H9 (cell line): Measurements from ENCODE around the gene BRD7. TPM values are rescaled to one million over a fixed set of nuclear protein-coding genes. Genes with fewer than 3 reads are reported as not detected.

Experiments used
- DNase-seq: peaks from one replicate; pipeline ENCODE4 v3.0.0-alpha.2; 2017
- H2AFZ ChIP-seq: one replicate; pipeline ENCODE4 v1.6.1; 2013; ENCODE audit warnings: mild to moderate bottlenecking, low read length, control low read depth, moderate library complexity
- H2AK5ac ChIP-seq: 2 replicates; pipeline ENCODE4 v1.6.1; 2013; ENCODE audit warnings: low read length, control low read depth, mixed read lengths; ENCODE audit not compliant: insufficient read length
- H2BK120ac ChIP-seq: one replicate; pipeline ENCODE4 v1.6.1; 2013; ENCODE audit warnings: low read depth, mild to moderate bottlenecking, low read length, control low read depth, inconsistent platforms; ENCODE audit not compliant: poor library complexity, severe bottlenecking
- H2BK12ac ChIP-seq: 2 replicates; pipeline ENCODE4 v1.6.1; 2013; ENCODE audit warnings: low read length, control low read depth, mixed read lengths, low read depth; ENCODE audit not compliant: insufficient read length
- H2BK15ac ChIP-seq: 2 replicates; pipeline ENCODE4 v1.6.1; 2013; ENCODE audit warnings: low read depth, low read length, control low read depth
- H2BK20ac ChIP-seq: one replicate; pipeline ENCODE4 v1.6.1; 2013; ENCODE audit warnings: low read depth, mild to moderate bottlenecking, low read length, control low read depth, inconsistent platforms; ENCODE audit not compliant: poor library complexity, severe bottlenecking
- H2BK5ac ChIP-seq: 2 replicates; pipeline ENCODE4 v1.6.1; 2013; ENCODE audit warnings: low read length, control low read depth, mixed read lengths; ENCODE audit not compliant: insufficient read length
- H3K14ac ChIP-seq: 2 replicates; pipeline ENCODE4 v1.6.1; 2013; ENCODE audit warnings: low read length, control low read depth; ENCODE audit not compliant: insufficient read depth
- H3K18ac ChIP-seq: 2 replicates; pipeline ENCODE4 v1.6.1; 2013; ENCODE audit warnings: low read depth, mild to moderate bottlenecking, mixed read lengths, low read length, control low read depth; ENCODE audit not compliant: insufficient read length
- H3K23ac ChIP-seq: 2 replicates; pipeline ENCODE4 v1.6.1; 2013; ENCODE audit warnings: low read length, control low read depth, mixed read lengths, low read depth; ENCODE audit not compliant: insufficient read length
- H3K23me2 ChIP-seq: 2 replicates; pipeline ENCODE4 v1.6.1; 2013; ENCODE audit warnings: low read depth, mild to moderate bottlenecking, mixed read lengths, low read length, control low read depth; ENCODE audit not compliant: insufficient read length, poor library complexity, severe bottlenecking
- H3K27ac ChIP-seq: 2 replicates; pipeline ENCODE4 v1.5.1; 2013; ENCODE audit warnings: low read length, control low read depth, mixed read lengths, low read depth; ENCODE audit not compliant: insufficient read length
- H3K27me3 ChIP-seq: 2 replicates; pipeline ENCODE4 v1.6.1; 2013; ENCODE audit warnings: low read length, control low read depth, inconsistent platforms; ENCODE audit not compliant: insufficient read depth
- H3K4ac ChIP-seq: 2 replicates; pipeline ENCODE4 v1.6.1; 2013; ENCODE audit warnings: low read depth, mild to moderate bottlenecking, control low read depth, inconsistent platforms, low read length, moderate library complexity
- H3K4me1 ChIP-seq: 2 replicates; pipeline ENCODE4 v1.6.1; 2013; ENCODE audit warnings: low read length, control low read depth, inconsistent platforms; ENCODE audit not compliant: insufficient read depth
- H3K4me2 ChIP-seq: 2 replicates; pipeline ENCODE4 v1.6.1; 2013; ENCODE audit warnings: low read length, control low read depth, mixed read lengths; ENCODE audit not compliant: insufficient read length, insufficient read depth
- H3K56ac ChIP-seq: 2 replicates; pipeline ENCODE4 v1.6.1; 2013; ENCODE audit warnings: low read depth, mild to moderate bottlenecking, mixed read lengths, low read length, control low read depth; ENCODE audit not compliant: insufficient read length
- H3K79me1 ChIP-seq: 2 replicates; pipeline ENCODE4 v1.6.1; 2013; ENCODE audit warnings: low read depth, mild to moderate bottlenecking, moderate library complexity, low read length, control low read depth, inconsistent platforms; ENCODE audit not compliant: insufficient read depth, poor library complexity, severe bottlenecking
- H3K79me2 ChIP-seq: 2 replicates; pipeline ENCODE4 v1.6.1; 2013; ENCODE audit warnings: low read length, control low read depth, inconsistent platforms; ENCODE audit not compliant: insufficient read depth
- H3K9ac ChIP-seq: 2 replicates; pipeline ENCODE4 v1.6.1; 2013; ENCODE audit warnings: low read length, control low read depth, mixed read lengths; ENCODE audit not compliant: insufficient read length; ENCODE audit errors: extremely low read depth
- H3K9me3 ChIP-seq: one replicate; pipeline ENCODE4 v1.6.1; 2013; ENCODE audit warnings: low read depth, low read length, inconsistent platforms; ENCODE audit not compliant: control insufficient read depth
- H3T11ph ChIP-seq: one replicate; pipeline ENCODE4 v1.6.1; 2013; ENCODE audit warnings: mild to moderate bottlenecking, low read length, control low read depth, inconsistent platforms
- H4K20me1 ChIP-seq: one replicate; pipeline ENCODE4 v1.6.1; 2013; ENCODE audit not compliant: control insufficient read depth, insufficient read length, insufficient read depth
- H4K5ac ChIP-seq: 2 replicates; pipeline ENCODE4 v1.6.1; 2013; ENCODE audit warnings: low read depth, mild to moderate bottlenecking, mixed read lengths, low read length, control low read depth; ENCODE audit not compliant: insufficient read length
- H4K8ac ChIP-seq: replicated peaks from 2 replicates; pipeline ENCODE4 v1.6.1; 2013; ENCODE audit warnings: low read length, control low read depth, mixed read lengths, low read depth; ENCODE audit not compliant: insufficient read length
- H4K91ac ChIP-seq: 2 replicates; pipeline ENCODE4 v1.6.1; 2013; ENCODE audit warnings: low read depth, mild to moderate bottlenecking, moderate library complexity, mixed read lengths, low read length, control low read depth; ENCODE audit not compliant: insufficient read length
- H3K27ac Mint-ChIP-seq, 3 experiments: 2 replicates in 2 of 3; 3 replicates in 1 of 3; pipeline ENCODE4 v1.8.0; 2020 to 2021; ENCODE audit warnings: mixed read lengths in 3 of 3, mild to moderate bottlenecking in 1 of 3, moderate library complexity in 1 of 3
- H3K27me3 Mint-ChIP-seq: 2 replicates; pipeline ENCODE4 v1.8.0; 2021; ENCODE audit warnings: low read depth, mild to moderate bottlenecking, moderate library complexity, mixed read lengths
- H3K36me3 Mint-ChIP-seq, 3 experiments: 2 replicates in 2 of 3; 3 replicates in 1 of 3; pipeline ENCODE4 v1.8.0; 2020 to 2021; ENCODE audit warnings: low read depth in 3 of 3, mixed read lengths in 3 of 3; ENCODE audit not compliant: insufficient read depth in 1 of 3
- H3K4me1 Mint-ChIP-seq, 2 experiments: 2 replicates each; pipeline ENCODE4 v1.8.0; 2020; ENCODE audit warnings: mixed read lengths in 2 of 2
- H3K4me3 Mint-ChIP-seq, 2 experiments: 2 replicates in 1 of 2; 3 replicates in 1 of 2; pipeline ENCODE4 v1.8.0; 2020 to 2021; ENCODE audit warnings: mild to moderate bottlenecking in 2 of 2, mixed read lengths in 2 of 2, moderate library complexity in 1 of 2
- H3K9me3 Mint-ChIP-seq, 2 experiments: 2 replicates in 1 of 2; 3 replicates in 1 of 2; pipeline ENCODE4 v1.8.0; 2020; ENCODE audit warnings: mild to moderate bottlenecking in 2 of 2, mixed read lengths in 2 of 2, moderate library complexity in 1 of 2
- WGBS: extraction: QIAGEN DNeasy Blood & Tissue Kit; methylation state at CpG from one replicate; pipeline ENCODE4 v1.1.7; 2013; ENCODE audit warnings: missing lambda C conversion rate, low lambda C conversion rate, mixed read lengths; ENCODE audit not compliant: insufficient read length; ENCODE audit errors: extremely low coverage; 5-methylcytosine and 5-hydroxymethylcytosine counted together
- total RNA-seq: library from RNA; stranded (reverse); gene quantifications from 2 replicates; pipeline ENCODE4 v1.2.1, GENCODE V29; 2021
- TF ChIP-seq, protein P1 (sequence below): fragments of 200-600 bp; sonication (generic); conservative IDR thresholded peaks from 3 replicates; pipeline ENCODE4 v1.8.0; 2021; ENCODE audit warnings: antibody characterized with exemption, mild to moderate bottlenecking

The BRD7 gene
- total RNA-seq, 1 experiment from 2014 or later = 112 TPM

- H3K18ac ChIP-seq = no peak overlapping the region
- no peak for DNase-seq
- no peaks in the 10 kb centered on the region for H3K27me3 ChIP-seq
- H3K9ac ChIP-seq = no peak overlapping the region
- H2BK20ac ChIP-seq = no peak overlapping the region
- H3K14ac ChIP-seq = no peak overlapping the region
- H3K4ac ChIP-seq = no peak overlapping the region
- no peak overlapping the region for H3K4me2 ChIP-seq
- Mint-ChIP-seq H3K36me3 (no peaks in the 10 kb centered on the region), H3K27me3 (no peaks in the 10 kb centered on the region), H3K27ac (peak overlapping the region in 1 of 3 experiments; percentile 34; a peak in 1 of 7 replicates), H3K9me3 (no peaks in the 10 kb centered on the region), H3K4me1 (peaks cover 2 to 6% of the 10 kb centered on the region in 2 experiments; a peak in 3 of 4 replicates), H3K4me3 (no peak overlapping the region)
- H3K79me1 ChIP-seq = no peaks in the 10 kb centered on the region
- H2BK5ac ChIP-seq = no peak overlapping the region
- no peak overlapping the region for H3K23ac ChIP-seq
- no peak overlapping the region for H3K27ac ChIP-seq
- H2BK12ac ChIP-seq = no peak overlapping the region
- TF ChIP-seq, protein P1, sequence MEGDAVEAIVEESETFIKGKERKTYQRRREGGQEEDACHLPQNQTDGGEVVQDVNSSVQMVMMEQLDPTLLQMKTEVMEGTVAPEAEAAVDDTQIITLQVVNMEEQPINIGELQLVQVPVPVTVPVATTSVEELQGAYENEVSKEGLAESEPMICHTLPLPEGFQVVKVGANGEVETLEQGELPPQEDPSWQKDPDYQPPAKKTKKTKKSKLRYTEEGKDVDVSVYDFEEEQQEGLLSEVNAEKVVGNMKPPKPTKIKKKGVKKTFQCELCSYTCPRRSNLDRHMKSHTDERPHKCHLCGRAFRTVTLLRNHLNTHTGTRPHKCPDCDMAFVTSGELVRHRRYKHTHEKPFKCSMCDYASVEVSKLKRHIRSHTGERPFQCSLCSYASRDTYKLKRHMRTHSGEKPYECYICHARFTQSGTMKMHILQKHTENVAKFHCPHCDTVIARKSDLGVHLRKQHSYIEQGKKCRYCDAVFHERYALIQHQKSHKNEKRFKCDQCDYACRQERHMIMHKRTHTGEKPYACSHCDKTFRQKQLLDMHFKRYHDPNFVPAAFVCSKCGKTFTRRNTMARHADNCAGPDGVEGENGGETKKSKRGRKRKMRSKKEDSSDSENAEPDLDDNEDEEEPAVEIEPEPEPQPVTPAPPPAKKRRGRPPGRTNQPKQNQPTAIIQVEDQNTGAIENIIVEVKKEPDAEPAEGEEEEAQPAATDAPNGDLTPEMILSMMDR = no peak
- H4K20me1 ChIP-seq = no peaks in the 10 kb centered on the region
- no peak overlapping the region for H2AK5ac ChIP-seq
- no peak overlapping the region for H4K91ac ChIP-seq
- H3K4me1 ChIP-seq = no peaks in the 10 kb centered on the region
- H4K5ac ChIP-seq = no peak overlapping the region
- H3T11ph ChIP-seq = no peak overlapping the region
- no peak overlapping the region for H2BK15ac ChIP-seq
- no peak overlapping the region for H4K8ac ChIP-seq
- no peaks in the 10 kb centered on the region for H3K9me3 ChIP-seq
- H2BK120ac ChIP-seq = no peak overlapping the region
- WGBS = no CpG with 5 or more reads among the region's 15 CpGs
- no peak overlapping the region for H3K56ac ChIP-seq
- H3K79me2 ChIP-seq = no peaks in the 10 kb centered on the region
- no peaks in the 10 kb centered on the region for H3K23me2 ChIP-seq
- no peak overlapping the region for H2AFZ ChIP-seq
These were observed 66.2 kb downstream of the BRD7 start for GRCh38 chr16:50302472-50303005.
